Ascending aorta (tissue), 2 donors: ENCODE measurements around the gene RABIF. TPM values are rescaled to one million over a fixed set of nuclear protein-coding genes. Genes with fewer than 3 reads are reported as not detected.

ENCODE experiments used
- DNase-seq, 2 donors: peaks; one replicate each; pipeline ENCODE4 v3.0.0-alpha.2; 2019; ENCODE audit warnings: low spot score in 2 of 2
- H3K27ac ChIP-seq, 2 donors: fragments of 200-600 bp; sonication (generic); one replicate each; pipeline ENCODE4 v1.5.1; 2016 to 2017; ENCODE audit warnings: mild to moderate bottlenecking in 1 of 2
- H3K27me3 ChIP-seq: fragments of 200-600 bp; sonication (generic); one replicate; pipeline ENCODE4 v1.5.1; 2017
- H3K36me3 ChIP-seq, 2 donors: fragments of 200-600 bp; sonication (generic); one replicate each; pipeline ENCODE4 v1.5.1; 2016
- H3K4me1 ChIP-seq, 2 donors: fragments of 200-600 bp; sonication (generic); one replicate each; pipeline ENCODE4 v1.5.1; 2016 to 2017; ENCODE audit warnings: mild to moderate bottlenecking in 1 of 2
- H3K4me3 ChIP-seq, 2 donors: fragments of 200-600 bp; sonication (generic); one replicate each; pipeline ENCODE4 v1.5.1; 2016 to 2017; ENCODE audit warnings: mild to moderate bottlenecking in 1 of 2
- H3K9me3 ChIP-seq, 2 donors: fragments of 200-600 bp; sonication (generic); one replicate each; pipeline ENCODE4 v1.5.1; 2016
- CTCF ChIP-seq, 3 experiments: fragments of 200-600 bp in 2 of 3; fragments of 450-650 bp in 1 of 3; sonication (generic) in 2 of 3; IDR thresholded peaks; one replicate each; pipeline ENCODE4 v1.5.1; 2016 to 2019; ENCODE audit warnings: antibody characterized with exemption in 3 of 3, mild to moderate bottlenecking in 1 of 3, moderate library complexity in 1 of 3
- intact Hi-C: fragments of 100-400 bp; cut with DNase I; formaldehyde crosslinking; loops from one replicate; pipeline ENCODE4 v1.15.1; 2023
- total RNA-seq: library from RNA; depleted of rRNA; stranded (reverse); fragments of >200 nt; gene quantifications from one replicate; pipeline ENCODE4 v1.1.0, GENCODE V29; 2016

Gene RABIF
- total RNA-seq, 1 donor from 2014 or later, result 1.9 TPM

DNA sequence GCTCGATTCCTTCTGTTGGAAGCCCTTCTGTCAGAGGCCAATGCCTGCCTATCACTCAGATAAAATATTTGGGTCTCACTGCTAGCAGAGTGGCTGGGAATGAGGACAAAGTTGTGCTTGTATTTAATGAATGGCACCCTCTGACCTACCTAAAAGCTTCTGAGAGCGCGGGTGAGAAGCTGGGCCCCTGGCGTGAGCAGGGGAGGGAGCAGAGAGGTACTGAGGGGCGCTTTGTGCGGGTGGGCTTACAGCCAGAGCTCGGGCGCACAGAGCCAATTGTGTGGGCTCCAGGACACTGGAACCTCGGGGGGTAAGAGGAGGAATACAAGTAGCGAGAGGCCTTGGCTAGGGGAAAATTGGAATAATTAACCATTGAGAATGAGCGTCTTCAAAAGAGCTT, 45.9 kb downstream of the RABIF start:
- no peak for DNase-seq
- Histone ChIP-seq H3K4me1 (no peaks in the 10 kb centered on the region), H3K4me3 (no peak overlapping the region), H3K36me3 (no peaks in the 10 kb centered on the region), H3K27me3 (no peaks in the 10 kb centered on the region), H3K9me3 (no peaks in the 10 kb centered on the region), H3K27ac (no peak overlapping the region)
- intact Hi-C loops, result no loop called here
- no peak for TF ChIP-seq CTCF (IDR thresholded peaks at IDR 0.05)

- Histone ChIP-seq H3K36me3 (no peaks in the 10 kb centered on the region), H3K4me3 (no peak overlapping the region), H3K9me3 (no peaks in the 10 kb centered on the region), H3K4me1 (no peaks in the 10 kb centered on the region), H3K27me3 (no peaks in the 10 kb centered on the region), H3K27ac (no peak overlapping the region)
- DNase-seq, result no peak
- no peak for TF ChIP-seq CTCF (IDR thresholded peaks at IDR 0.05)
- intact Hi-C loops, result no loop called here
These were observed 51.1 kb downstream of the RABIF start for GRCh38 chr1:202837746-202838262.

DNA sequence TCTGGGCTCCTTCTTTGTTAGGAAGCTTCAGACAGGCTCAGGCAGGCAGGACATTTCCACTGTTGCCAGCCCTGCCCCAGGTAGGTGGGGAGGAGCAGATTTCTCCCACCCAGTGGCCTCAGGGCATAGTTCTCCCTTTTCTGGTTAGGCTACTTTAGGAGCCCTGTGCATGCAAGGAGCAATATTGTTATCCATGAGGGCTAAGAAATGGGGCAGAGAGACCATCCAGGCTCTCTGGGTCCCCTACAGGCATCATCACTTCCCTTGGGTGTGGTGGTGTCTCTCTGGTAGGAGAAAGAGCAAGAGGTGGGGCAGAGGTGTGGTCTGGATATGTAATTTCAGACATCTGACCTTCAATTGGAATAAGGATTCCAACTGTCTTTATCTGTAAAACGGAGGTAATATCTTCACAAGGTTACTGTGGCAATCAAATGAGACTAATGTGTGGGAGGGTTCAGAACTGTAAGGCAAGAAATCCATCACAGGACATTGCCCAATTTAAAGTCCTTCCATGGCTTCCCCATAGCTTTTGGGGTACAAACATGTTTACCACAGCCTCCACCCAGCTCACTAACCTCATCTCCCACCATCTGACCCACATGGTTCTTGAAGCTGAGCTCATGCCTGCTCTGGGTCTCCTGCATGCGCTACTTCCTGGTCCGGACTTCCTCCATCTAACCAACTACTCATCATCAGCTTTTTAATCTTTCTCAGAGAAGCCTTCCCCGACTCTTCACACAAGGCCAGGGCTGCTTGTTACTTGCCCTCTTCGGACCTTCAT, 52.1 kb downstream of the RABIF start:
- Histone ChIP-seq H3K27ac (no peak overlapping the region), H3K9me3 (no peaks in the 10 kb centered on the region), H3K36me3 (no peaks in the 10 kb centered on the region), H3K4me1 (no peaks in the 10 kb centered on the region), H3K27me3 (no peaks in the 10 kb centered on the region), H3K4me3 (no peak overlapping the region)
- no peak for DNase-seq
- intact Hi-C loops, result no loop called here
- no peak for TF ChIP-seq CTCF (IDR thresholded peaks at IDR 0.05)

GRCh38 chr1:202835548-202836072, 53.3 kb downstream of the RABIF start:
- Histone ChIP-seq H3K27ac (no peak overlapping the region), H3K4me3 (no peak overlapping the region), H3K9me3 (no peaks in the 10 kb centered on the region), H3K27me3 (no peaks in the 10 kb centered on the region), H3K4me1 (no peaks in the 10 kb centered on the region), H3K36me3 (no peaks in the 10 kb centered on the region)
- no peak for TF ChIP-seq CTCF (IDR thresholded peaks at IDR 0.05)
- DNase-seq, result no peak
- intact Hi-C loops, result no loop called here

- Histone ChIP-seq H3K4me3 (no peak overlapping the region), H3K27me3 (no peaks in the 10 kb centered on the region), H3K4me1 (no peaks in the 10 kb centered on the region), H3K36me3 (no peaks in the 10 kb centered on the region), H3K27ac (no peak overlapping the region), H3K9me3 (no peaks in the 10 kb centered on the region)
- no peak for DNase-seq
- intact Hi-C loops, result no loop called here
- TF ChIP-seq CTCF (IDR thresholded peaks at IDR 0.05), result no peak
These were observed 54.0 kb downstream of the RABIF start for GRCh38 chr1:202834771-202835547.
